Loucy (cell line): ENCODE results near the gene TMED1.

ENCODE experiments used
- EZH2phosphoT487 ChIP-seq: fragments of 200-600 bp; IDR thresholded peaks from 2 replicates; pipeline ENCODE4 v1.6.1; 2018; ENCODE audit warnings: antibody characterized with exemption, mild to moderate bottlenecking, moderate library complexity, borderline replicate concordance
- TF ChIP-seq, protein P1 (sequence below): fragments of 200-600 bp; sonication (generic); conservative IDR thresholded peaks from 2 replicates; pipeline ENCODE4 v1.5.1; 2014; ENCODE audit warnings: mild to moderate bottlenecking, antibody characterized with exemption, low read length

DNA sequence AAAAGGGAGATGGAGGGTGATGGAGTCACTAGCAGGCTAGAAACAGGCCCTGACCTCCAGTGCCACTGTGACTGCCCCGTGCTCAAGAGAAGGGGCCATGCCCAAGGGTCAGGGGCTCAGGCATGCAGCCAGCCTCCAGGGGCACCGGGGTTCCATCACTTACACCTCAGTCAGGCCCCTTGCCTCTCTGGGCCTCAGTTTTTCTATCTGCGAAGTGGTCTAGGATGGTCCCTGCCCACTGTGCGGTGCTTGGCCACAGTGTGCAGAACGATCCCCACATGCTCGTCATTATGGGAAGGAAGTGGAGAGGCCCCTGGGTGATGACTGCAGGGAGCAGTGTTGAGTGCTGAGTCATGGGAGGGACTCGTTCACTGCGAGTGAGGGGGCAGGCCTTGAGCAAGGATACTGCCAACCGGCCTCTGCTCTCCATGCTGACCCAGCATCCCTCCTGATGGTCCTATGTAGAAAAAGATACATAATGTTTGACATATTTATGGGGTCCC is 23.1 kb downstream of the TMED1 start:
- TF ChIP-seq, protein P1, sequence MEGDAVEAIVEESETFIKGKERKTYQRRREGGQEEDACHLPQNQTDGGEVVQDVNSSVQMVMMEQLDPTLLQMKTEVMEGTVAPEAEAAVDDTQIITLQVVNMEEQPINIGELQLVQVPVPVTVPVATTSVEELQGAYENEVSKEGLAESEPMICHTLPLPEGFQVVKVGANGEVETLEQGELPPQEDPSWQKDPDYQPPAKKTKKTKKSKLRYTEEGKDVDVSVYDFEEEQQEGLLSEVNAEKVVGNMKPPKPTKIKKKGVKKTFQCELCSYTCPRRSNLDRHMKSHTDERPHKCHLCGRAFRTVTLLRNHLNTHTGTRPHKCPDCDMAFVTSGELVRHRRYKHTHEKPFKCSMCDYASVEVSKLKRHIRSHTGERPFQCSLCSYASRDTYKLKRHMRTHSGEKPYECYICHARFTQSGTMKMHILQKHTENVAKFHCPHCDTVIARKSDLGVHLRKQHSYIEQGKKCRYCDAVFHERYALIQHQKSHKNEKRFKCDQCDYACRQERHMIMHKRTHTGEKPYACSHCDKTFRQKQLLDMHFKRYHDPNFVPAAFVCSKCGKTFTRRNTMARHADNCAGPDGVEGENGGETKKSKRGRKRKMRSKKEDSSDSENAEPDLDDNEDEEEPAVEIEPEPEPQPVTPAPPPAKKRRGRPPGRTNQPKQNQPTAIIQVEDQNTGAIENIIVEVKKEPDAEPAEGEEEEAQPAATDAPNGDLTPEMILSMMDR = no peak
- no peak for TF ChIP-seq EZH2phosphoT487
